Sciatic nerve (tissue), 2 donors: ENCODE data around the gene SHROOM3. TPM values are rescaled to one million over a fixed set of nuclear protein-coding genes. Genes with fewer than 3 reads are reported as not detected.

ENCODE experiments used
- ATAC-seq: fragments of 200-7000 bp; cut with Tn5 transposase; one replicate; pipeline ENCODE4 v1.9.1; 2020; ENCODE audit warnings: mild to moderate bottlenecking, moderate library complexity
- DNase-seq: peaks from one replicate; pipeline ENCODE4 v3.0.0-alpha.2; 2020; ENCODE audit warnings: low spot score
- intact Hi-C: fragments of 100-400 bp; cut with DNase I; formaldehyde crosslinking; loops from one replicate; pipeline ENCODE4 v1.14.2; 2022
- total RNA-seq: library from RNA; stranded (reverse); fragmentation: NEBNext Ultra II Directional; extraction: Animal tissue kit (Norgen Biotek cat#: 25700); gene quantifications from one replicate; pipeline ENCODE4 v1.2.1, GENCODE V29; 2021
- donor health status: DM: no; HTN: no; CAD: no.
- donor health status: DM: no; HTN: no; CAD: no.

SHROOM3 gene
- total RNA-seq, 1 donor from 2014 or later: 46.2 TPM

DNA sequence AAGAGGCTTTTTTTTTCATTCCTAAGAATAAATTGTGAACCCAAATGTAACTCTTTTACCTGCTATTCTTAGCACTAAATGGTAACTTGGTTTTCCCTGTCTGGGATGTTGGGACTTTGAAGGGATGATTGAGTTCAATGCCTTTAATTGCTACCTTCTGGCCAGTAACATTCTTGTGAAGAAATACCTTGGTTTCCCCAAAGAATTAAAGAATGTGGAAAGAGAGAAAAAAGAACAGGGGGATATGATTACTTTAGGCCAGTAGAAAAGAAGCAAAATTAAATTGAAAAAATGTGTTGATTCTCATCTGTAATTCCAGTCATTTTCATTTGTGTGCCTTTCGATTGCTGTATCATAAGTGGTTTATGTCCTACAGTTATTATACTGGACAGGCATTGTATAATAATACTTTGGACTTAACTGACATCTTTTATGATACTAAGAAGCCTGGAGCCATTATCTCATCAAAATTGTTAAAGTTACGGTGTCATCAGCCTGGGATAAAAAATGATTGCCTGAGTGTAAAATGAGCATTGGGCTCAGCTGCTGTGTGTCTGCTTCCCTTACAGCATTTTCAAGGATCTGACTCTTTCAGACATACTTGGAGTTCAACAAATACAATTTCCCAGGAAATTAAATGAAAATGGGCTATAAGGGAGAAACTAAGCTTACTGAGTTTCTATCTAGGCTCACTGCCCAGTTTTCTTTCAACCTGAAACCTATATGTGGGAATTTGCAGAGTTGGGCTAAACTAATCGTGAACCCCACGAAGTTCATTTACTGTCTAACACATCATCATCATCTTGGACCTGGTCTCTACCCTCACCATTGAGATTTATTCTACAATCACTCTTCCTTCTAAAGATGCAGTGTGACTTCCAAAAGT is 146.3 kb downstream of the SHROOM3 start:
- no peak for DNase-seq
- intact Hi-C loops: no loop called here
- ATAC-seq: no peak

DNA sequence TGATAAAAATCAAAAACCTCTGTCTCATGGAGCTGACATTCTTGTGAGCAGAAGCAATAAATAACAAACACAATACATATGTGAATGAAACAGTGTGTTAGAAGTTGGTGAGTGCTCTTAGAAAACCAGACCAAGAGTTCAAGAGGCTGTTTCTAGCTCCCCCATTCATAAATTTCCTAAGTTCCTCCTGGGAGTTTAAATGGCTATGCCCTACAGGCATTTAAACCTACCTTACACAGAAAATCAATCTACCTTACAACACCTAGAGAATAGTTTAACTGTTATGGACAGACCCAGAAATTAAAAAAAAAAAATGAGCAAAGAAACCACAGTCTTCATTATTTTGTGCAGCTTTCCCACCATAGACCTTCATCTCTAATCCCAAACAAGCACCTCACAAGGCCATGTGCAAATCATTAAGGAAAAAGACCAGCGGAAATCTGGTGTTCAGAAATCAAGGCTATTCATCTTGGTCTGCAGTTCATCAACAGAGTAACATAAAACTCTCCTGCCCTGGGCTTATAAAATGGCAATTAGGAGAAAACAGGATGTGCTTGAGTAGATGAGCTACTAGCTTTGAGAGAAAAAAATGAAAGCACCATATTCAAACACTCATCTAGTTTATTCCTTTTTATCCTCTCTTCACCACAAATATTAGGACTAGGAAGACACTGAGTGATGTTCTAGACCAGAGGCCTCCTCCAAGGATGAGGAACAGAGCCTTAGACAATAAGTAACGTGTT is 147.2 kb downstream of the SHROOM3 start:
- intact Hi-C loops: no loop called here
- DNase-seq (no peak), ATAC-seq (no peak)

DNA sequence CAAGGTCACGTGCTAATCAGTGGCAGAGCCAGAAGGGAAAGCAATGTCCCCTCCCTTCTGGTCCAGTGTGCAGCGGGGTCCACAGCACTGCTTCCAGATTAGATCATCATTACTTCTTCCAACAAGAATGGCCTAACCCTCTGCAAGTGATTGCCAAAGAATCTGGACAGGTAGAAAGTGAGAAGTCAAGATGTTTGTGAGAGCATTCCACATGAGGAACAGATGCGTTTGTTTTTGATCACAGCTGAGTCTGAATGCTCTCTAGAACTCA is 147.7 kb downstream of the SHROOM3 start:
- no peak for DNase-seq
- intact Hi-C loops: no loop called here
- no peak for ATAC-seq

DNA sequence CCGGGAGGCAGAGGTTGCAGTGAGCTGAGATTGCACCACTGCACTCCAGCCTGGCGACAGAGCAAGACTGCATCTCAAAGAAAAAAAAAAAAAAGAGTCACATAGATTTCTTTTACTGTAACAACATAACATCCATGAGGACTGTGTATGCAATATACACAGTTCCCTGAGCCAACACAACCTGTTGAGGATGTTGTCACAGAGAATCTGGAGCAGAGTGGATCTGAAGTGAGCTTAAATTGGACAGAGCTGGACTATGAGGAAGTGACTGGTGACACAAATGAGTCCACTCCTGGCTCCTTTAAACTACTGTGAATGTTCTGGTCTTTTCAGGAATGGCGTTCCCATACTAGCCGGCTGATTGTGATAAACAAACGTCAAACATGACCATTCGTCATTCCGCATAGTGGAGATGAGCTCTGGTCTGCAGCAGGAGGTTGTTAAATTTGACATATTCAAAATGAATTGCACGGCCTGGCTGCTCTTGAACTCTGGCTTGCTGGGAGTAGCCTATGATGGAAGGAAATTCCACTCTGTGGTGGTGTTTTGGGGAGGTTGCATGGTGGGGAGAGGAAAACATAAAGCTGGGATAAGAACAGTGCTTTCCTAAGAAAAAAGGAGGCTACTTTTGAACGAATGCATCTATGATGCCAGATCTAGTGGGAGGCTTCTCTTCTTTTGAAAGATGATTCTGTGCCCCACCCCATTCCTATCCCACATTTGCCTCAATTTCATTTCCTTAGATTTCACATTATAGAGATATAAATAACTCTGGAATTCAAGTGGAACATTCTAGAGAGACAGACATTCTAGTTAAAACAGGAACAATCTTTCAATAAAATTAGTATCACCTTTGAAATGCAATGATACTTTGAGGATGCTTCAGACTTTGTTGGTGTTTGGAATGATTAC is 149.5 kb downstream of the SHROOM3 start:
- ATAC-seq (no peak), DNase-seq (no peak)
- intact Hi-C loops: no loop called here

DNA sequence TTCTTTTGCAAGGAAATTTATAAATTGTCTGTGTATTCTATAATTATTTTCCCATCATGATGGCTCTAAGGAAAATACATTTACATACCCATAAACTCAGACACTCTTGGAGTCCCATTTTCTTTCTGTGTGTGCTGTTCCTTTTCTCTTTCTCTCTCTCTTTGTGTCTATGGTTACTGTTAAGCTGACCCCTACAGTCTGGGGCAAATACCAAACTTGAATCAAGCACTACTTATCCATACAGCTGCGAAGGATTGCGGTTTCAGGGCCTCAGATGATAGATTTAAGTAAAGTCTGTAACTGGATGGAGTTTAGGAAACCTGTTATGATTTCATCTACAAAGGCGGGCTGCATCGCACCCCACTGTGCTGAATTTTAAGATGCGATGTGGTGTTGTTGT is 150.2 kb downstream of the SHROOM3 start:
- DNase-seq: no peak
- intact Hi-C loops: no loop called here
- ATAC-seq: no peak

DNA sequence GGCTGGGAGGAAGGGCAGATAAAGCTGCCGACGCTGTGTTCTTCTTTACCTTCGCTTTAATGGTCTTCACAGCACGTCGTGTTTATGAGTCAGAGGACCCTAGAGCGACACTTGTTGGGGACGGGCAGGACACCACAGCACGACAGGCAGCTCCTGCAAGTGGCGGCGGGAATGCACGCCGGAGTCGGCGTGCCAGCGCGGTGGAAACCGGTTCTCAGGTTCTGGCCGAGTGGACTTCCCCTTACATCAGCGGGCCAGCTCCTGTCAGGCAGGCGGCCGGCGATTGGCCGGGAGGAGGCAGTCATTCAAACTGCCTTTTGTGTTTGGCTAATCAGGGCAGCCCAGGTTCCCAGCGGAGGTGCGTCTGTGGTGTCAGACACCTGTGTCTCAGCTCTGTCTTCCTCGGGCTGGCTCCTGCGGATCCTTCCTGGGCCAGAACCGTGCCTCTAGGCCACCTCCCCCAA is 150.9 kb downstream of the SHROOM3 start:
- intact Hi-C loops: no loop called here
- no peak for DNase-seq

DNA sequence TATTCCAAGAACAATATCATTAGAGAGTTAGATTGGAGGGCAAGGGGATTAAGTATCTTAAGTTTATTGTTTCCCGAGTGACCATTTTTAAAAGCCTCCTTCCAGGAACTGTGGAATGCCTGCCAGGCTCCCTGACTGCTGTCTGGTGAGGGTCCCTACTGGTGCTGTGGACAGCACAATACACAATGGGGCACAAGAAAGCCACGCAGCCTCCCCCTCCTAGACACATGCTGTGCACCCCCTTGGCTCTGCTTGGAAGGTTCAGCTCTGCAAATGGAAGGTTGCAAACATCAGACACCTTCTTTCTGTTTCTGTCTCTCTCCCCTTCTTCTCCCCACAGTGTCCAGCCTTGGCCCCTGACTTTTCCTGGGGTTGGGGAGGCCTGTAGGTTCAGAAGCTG is 153.2 kb downstream of the SHROOM3 start:
- intact Hi-C loops: no loop called here
- DNase-seq: no peak
- no peak for ATAC-seq

More for the DNA sequence above, 150.9 kb downstream of the SHROOM3 start:
- no peak for ATAC-seq

DNA sequence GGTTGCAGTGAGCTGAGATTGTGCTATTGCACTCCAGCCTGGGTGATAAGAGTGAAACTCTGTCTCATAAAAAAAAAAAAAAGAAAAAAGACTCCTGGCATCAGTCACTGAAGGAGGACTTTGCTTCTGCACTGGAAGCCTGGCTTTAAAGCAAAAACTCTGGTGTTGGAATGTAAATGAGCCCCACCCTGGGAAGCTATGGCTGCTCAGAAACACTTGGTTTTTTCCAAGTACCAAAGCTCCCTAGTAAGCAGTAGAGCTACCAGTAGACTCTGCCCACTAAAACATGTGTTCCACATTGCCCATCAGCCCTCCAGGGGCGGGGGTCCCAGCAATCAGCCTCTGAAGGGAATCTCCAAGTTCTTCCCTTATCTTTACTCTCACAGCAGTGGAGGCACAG is 154.4 kb downstream of the SHROOM3 start:
- intact Hi-C loops: no loop called here
- ATAC-seq: peak; percentile 63
- no peak for DNase-seq

DNA sequence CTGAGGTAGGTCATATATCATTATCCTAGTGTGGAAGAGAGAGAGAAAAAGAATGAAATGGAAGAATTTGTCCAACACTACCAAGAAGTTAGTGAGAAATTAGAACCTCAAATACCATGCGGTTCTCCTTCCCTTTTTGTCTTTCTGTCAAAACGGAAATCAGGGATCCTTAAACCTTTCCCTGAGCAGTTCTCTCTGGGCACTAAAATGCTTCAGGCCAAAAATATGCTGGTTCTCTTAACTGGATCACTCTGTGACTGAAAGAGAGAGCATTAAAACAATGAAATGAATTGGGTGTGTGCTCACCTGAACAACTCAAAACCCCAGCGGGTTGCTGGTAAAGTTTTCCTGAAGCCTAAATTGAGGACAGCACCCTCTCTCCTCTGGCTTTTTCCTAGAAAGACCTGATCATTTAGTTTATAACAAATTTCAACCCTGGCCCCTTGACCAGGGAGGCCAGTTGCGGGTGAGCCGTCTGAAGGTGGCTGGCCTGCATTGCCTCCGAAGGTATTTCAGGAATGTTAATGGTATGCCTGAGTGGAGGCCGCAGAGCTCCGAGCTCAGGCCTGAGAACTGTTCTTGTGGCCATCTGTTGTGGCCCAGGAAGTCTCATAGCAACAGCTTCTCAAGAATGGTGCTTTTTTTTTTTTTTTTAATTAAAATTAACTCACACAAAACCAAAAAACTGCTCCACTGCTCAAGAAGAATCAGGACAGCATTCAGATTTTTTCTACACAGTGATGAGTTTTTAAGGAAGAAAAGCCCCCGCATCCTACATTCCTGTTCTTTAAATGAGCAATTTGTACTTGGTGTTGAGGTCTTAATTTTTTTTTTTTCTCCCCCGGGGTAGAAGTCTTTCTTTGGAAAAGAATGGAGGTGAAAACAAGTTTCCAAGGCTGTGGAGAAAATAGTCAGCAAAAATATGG is 155.1 kb downstream of the SHROOM3 start:
- DNase-seq: no peak
- peak; percentile 86 for ATAC-seq
- intact Hi-C loops: no loop called here

DNA sequence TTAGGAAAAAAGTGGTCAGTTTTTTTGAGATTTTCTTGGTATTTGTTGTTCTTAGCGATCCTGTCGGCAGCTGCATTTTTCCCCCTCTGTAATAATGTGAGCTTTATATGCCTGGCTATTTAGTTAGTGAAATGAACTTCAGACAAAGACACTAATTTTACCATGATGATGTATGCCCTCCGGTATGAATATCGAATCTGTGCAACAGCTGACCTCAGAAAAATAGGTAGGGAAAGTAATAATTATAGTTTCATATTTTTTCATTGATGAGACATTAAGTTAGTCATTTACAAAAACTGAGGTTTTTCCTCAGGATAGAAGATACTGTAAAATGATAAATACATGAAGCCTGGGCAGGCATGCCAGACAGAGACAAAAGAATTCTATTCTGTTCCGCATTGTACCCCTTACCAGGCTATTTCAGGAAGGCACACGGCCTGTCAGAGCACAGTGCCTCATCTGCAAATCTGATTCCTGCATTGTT is 155.8 kb downstream of the SHROOM3 start:
- DNase-seq (no peak), ATAC-seq (peak; percentile 21)
- intact Hi-C loops: no loop called here

DNA sequence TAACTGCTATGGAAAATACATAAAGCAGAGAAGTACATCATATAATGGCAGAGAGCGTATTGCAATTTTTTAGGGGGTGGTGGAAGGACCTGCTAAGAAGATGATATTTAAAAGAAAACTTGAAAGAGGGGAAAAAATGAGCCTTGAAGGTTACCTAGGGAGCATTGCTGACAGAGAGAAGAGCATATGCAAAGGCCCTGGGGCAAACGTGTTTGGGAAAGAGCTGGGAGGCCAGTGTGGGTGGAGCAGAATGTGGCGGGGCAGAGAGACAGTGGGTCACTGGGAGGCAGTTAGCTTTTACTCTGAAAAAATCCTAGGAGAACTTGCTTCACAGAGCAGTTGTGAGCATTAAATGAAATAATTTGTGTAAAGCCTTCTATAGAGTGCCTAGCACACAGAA is 157.0 kb downstream of the SHROOM3 start:
- DNase-seq (no peak), ATAC-seq (no peak)
- intact Hi-C loops: no loop called here

DNA sequence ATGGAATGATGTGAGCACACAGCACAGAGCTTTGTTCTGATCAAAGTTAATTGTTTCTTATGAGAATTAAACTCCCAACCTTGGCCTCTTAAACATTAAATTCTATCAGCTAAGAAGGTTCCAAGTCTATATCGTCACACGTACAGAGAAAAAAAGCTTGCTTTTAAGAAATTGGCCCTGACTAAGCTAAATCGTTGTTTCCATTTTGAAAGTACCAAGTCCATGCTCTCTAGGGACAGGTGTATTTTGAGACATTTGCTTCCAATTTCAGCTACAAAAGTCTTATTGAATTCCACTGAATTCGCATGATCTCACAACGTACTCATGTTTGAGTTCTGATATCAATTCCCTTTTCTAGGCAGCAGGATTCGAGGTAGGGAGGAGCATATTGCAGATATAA is 157.4 kb downstream of the SHROOM3 start:
- ATAC-seq (no peak), DNase-seq (no peak)
- intact Hi-C loops: no loop called here

DNA sequence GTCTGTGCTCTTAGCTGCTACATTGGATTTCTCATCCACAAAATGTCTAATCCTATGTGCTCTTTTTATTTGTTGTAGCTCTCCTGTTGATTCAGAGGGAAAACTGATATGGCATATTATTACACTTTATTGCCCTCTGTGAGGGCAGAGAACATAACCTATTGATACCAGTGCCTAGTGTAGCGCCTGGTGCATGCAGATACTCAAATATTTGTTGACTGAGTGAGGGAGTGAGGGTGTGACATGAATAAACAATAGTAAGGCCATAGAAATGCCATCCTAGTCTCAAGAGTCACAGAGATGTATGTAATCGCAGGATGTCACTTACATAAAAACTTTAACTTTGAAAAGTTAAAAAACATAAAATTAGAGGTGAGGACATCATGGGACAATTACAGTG is 159.1 kb downstream of the SHROOM3 start:
- intact Hi-C loops: no loop called here
- ATAC-seq (no peak), DNase-seq (no peak)

DNA sequence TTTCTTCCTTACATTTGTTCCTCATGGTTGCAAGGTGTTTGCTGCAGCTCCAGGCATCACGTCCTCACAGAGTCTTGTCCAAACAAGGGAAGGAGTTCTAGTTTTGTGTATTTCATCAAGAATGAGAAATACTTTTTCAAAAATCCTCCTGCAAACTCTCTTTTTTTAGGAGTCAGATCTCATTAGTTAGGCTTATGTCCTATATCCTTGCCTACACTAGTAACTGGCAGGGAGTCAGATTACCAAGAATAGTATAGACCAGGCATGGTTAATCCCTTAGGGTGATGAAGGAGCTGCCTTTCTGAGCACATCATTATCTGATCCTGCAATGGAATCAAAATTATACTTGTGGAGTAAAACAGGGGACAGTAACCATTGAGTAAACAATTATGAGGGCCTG is 160.4 kb downstream of the SHROOM3 start:
- DNase-seq: no peak
- no peak for ATAC-seq
- intact Hi-C loops: no loop called here

DNA sequence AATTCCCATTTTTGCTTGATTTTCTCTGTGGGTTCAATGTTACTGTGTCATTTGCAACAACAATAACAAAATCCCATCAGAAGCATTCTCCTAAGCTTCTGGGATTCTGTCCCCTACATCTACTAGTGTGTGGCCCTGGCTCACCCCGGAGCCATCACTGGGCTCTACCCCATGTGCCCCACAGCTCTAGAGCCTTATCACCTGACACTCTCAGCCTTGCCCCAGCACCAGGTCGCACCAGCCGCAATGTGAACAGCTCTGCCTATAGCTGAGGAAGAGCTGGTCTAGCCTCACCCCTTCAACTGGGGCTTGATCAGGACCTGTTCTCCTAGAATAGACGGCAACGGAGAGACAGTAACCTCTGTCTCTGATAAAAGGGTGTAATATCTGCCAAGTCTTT is 161.7 kb downstream of the SHROOM3 start:
- ATAC-seq (no peak), DNase-seq (no peak)
- intact Hi-C loops: no loop called here

DNA sequence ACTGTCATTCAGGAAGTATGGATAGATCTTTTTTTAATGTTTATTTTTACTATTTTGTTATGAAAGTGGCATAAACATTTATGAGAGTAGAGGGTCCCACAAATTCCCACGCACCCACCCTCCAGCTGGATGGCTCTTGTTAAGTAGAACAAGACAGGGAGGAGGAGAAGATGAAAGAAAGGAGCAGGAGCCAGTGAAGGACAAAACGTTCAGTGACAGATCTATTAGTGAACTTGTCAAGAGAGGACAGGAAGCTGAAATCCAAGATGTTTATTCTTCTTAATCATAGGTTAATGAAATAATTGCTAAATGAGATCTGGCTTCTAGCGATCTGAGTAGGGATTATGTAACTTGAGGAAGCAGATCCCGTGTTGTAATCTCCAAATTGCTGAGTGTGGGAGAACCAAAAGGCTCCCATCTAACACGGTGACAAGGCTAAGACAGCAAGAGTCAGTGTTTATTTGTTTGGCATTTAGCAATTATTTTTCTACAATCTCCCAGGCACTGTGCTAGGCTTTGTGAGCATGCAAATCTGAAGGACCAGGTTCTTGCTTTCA is 162.5 kb downstream of the SHROOM3 start:
- no peak for ATAC-seq
- intact Hi-C loops: no loop called here
- DNase-seq: no peak

DNA sequence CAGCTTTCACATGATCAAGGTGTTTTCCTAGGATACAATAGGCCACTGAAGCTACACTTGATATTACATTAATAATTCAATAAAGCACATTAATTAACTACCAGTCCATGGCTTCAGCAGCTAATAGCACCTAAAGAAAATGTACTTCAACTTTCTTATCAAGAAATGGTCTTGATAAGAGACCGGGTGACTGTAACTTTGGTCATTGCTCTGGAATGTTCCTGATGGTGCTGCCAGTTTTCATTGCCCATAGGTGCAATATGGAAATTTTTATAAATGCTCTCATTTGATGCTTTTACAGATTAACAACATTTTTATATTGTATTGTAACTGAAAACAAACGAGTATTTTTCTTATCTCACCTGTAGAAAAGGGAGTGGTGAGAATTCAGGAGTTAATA is 165.4 kb downstream of the SHROOM3 start:
- DNase-seq (no peak), ATAC-seq (no peak)

DNA sequence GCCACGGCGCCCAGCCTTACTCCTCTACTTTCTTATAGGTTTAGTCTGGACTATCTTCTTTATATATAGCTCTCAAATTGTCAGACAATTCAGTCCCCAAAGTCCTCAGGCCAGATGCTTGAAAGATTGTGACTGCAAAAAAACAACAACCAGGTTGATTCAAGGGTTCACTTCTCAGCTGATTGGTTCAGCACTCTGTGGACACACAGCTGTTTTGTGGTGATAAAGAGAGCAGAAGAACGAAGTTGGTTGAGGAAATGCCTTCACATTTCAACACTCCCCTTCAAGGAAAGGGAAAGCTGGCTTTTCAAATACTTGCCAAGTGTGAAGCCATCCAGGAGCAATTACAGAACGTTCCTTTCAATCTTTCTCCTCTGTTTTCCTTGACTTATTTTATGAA is 166.8 kb downstream of the SHROOM3 start:
- DNase-seq (no peak), ATAC-seq (peak; percentile 55)
- intact Hi-C loops: no loop called here

More for the DNA sequence above, 165.4 kb downstream of the SHROOM3 start:
- intact Hi-C loops: no loop called here
